HG03139 (cell line): Measurements from ENCODE around the gene CDHR4.
"Not testable (repeated sequence)": the region's sequence is repeated elsewhere in the genome, so short reads cannot be mapped to it uniquely, and the experiment has no call there.

ENCODE experiments used
- ATAC-seq: cut with Tn5 transposase; IDR thresholded peaks from one replicate; pipeline ENCODE4 v1.9.1; 2021; ENCODE audit not compliant: unreplicated experiment

CDHR4 gene

GRCh38 chr3:49803465-49804140 lies 3.9 kb upstream of the CDHR4 start:
- no peak for ATAC-seq

- ATAC-seq: peak; percentile 37
Measured at GRCh38 chr3:49802719-49803464, 3.2 kb upstream of the CDHR4 start, which contains the start of gene INKA1. INKA1 (plus strand) TSS chr3:49803261; CDS start chr3:49803393, 132 bp downstream.

- no peak for ATAC-seq
Measured at GRCh38 chr3:49801160-49801559, 1.5 kb upstream of the CDHR4 start.

GRCh38 chr3:49799105-49799504 lies 568 bp downstream of the CDHR4 start:
- no peak for ATAC-seq

- ATAC-seq: no peak
Measured at GRCh38 chr3:49794926-49795905, 4.5 kb downstream of the CDHR4 start.

GRCh38 chr3:49794431-49794830 lies 5.2 kb downstream of the CDHR4 start:
- ATAC-seq: no peak

GRCh38 chr3:49793486-49794085 lies 6.1 kb downstream of the CDHR4 start:
- ATAC-seq: no peak

GRCh38 chr3:49792371-49793150 lies 7.1 kb downstream of the CDHR4 start:
- no peak for ATAC-seq

GRCh38 chr3:49791571-49791970 lies 8.1 kb downstream of the CDHR4 start:
- no peak for ATAC-seq

GRCh38 chr3:49790626-49791411 lies 8.9 kb downstream of the CDHR4 start:
- no peak for ATAC-seq

GRCh38 chr3:49788056-49788455 lies 11.6 kb downstream of the CDHR4 start:
- ATAC-seq: no peak

- no peak for ATAC-seq
Measured at GRCh38 chr3:49787536-49787935, 12.1 kb downstream of the CDHR4 start.

- no peak for ATAC-seq
Measured at GRCh38 chr3:49787182-49787464, 12.6 kb downstream of the CDHR4 start.

GRCh38 chr3:49786357-49787181 lies 13.1 kb downstream of the CDHR4 start, which contains the start of gene IP6K1:
IP6K1 (minus strand) TSS chr3:49786542; CDS start chr3:49748040, 38,502 bp downstream.
- peak; percentile 99 for ATAC-seq

- ATAC-seq: peak; percentile 40
Measured at GRCh38 chr3:49785565-49786356, 13.9 kb downstream of the CDHR4 start.

GRCh38 chr3:49782277-49782676 lies 17.4 kb downstream of the CDHR4 start:
- not testable (repeated sequence) for ATAC-seq

GRCh38 chr3:49781415-49782199 lies 18.1 kb downstream of the CDHR4 start:
- ATAC-seq: no peak
